WERI-Rb-1 (cell line): ENCODE results near the gene UBE2J2.

Experiments
- DNase-seq: peaks from one replicate; pipeline ENCODE4 v3.0.0-alpha.2; 2020
- H3K27ac ChIP-seq: fragments of 250-450 bp; sonication (Bioruptor Pico); 2 replicates; pipeline ENCODE4 v1.5.1; 2020; ENCODE audit warnings: mild to moderate bottlenecking, moderate library complexity
- H3K27me3 ChIP-seq: fragments of 250-450 bp; sonication (Bioruptor Pico); 2 replicates; pipeline ENCODE4 v1.5.1; 2021; ENCODE audit warnings: mild to moderate bottlenecking, low read depth, moderate library complexity; ENCODE audit not compliant: insufficient read depth, severe bottlenecking
- H3K36me3 ChIP-seq: fragments of 250-450 bp; sonication (Bioruptor Pico); 2 replicates; pipeline ENCODE4 v1.5.1; 2020; ENCODE audit warnings: mild to moderate bottlenecking, moderate library complexity
- H3K4me3 ChIP-seq: 2 replicates; pipeline ENCODE4 v1.5.1; 2011; ENCODE audit warnings: low read depth, mild to moderate bottlenecking, control low read depth, low read length
- H3K9me3 ChIP-seq: fragments of 250-450 bp; sonication (Bioruptor Pico); 2 replicates; pipeline ENCODE4 v1.5.1; 2021; ENCODE audit warnings: mild to moderate bottlenecking, moderate library complexity; ENCODE audit not compliant: severe bottlenecking
- TF ChIP-seq, protein P1 (sequence below): IDR thresholded peaks from 2 replicates; pipeline ENCODE4 v1.5.1; 2011; ENCODE audit warnings: low read depth, mild to moderate bottlenecking, control low read depth, inconsistent platforms, low read length

Gene UBE2J2

GRCh38 chr1:1205769-1206375 lies 67.8 kb downstream of the UBE2J2 start:
- Histone ChIP-seq H3K4me3 (peak overlapping the region; percentile 35), H3K27me3 (no peaks in the 10 kb centered on the region), H3K27ac (no peak overlapping the region), H3K9me3 (no peaks in the 10 kb centered on the region), H3K36me3 (no peaks in the 10 kb centered on the region)
- TF ChIP-seq, protein P1, sequence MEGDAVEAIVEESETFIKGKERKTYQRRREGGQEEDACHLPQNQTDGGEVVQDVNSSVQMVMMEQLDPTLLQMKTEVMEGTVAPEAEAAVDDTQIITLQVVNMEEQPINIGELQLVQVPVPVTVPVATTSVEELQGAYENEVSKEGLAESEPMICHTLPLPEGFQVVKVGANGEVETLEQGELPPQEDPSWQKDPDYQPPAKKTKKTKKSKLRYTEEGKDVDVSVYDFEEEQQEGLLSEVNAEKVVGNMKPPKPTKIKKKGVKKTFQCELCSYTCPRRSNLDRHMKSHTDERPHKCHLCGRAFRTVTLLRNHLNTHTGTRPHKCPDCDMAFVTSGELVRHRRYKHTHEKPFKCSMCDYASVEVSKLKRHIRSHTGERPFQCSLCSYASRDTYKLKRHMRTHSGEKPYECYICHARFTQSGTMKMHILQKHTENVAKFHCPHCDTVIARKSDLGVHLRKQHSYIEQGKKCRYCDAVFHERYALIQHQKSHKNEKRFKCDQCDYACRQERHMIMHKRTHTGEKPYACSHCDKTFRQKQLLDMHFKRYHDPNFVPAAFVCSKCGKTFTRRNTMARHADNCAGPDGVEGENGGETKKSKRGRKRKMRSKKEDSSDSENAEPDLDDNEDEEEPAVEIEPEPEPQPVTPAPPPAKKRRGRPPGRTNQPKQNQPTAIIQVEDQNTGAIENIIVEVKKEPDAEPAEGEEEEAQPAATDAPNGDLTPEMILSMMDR: 0 out of 2 replicates have a peak, but pooled peaks have one; percentile 9
- DNase-seq: no peak

DNA sequence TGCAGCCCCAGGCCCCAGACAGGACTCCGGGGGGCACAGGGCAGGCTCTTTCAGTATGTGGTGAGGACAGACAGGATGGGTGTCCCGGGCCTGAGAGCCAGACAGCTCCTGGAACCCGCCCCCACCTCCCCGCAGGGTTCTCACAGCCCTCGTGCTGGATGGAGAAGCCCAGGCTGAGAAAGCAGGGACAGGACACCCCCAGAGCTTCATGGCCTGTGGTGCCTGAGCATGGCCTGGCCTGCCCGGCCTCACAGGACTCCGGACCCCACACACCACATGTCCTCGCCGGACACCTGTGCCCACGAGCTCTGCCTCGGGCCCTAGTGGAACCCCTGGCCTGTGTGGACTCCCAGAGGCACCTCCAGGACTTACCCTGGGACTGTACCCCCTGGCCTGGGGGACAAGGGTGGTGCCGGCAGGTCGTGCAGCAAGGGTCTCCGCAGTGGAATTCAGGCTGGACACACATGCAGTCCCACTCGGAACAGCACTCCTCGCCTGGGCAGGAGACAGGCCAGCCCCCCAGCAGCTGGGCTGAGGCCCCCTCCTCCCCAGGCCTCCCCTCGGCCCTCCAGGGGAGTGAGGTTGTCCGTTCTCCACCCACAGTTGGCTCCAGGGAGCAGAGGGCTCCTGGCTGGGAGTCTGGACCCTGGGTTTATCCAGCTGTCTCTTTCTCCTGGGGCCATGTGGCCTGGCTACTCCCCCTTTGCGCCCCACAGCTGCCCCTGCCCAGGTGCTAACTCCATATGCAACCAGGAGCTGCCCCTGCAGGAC lies 68.5 kb downstream of the UBE2J2 start:
- H3K36me3 ChIP-seq: no peaks in the 10 kb centered on the region
- no peak for DNase-seq
- no peaks in the 10 kb centered on the region for H3K27me3 ChIP-seq
- H3K9me3 ChIP-seq: no peaks in the 10 kb centered on the region
- TF ChIP-seq, protein P1: no peak
- no peak overlapping the region for H3K27ac ChIP-seq
- H3K4me3 ChIP-seq: no peak overlapping the region

- H3K4me3 ChIP-seq: no peak overlapping the region
- no peaks in the 10 kb centered on the region for H3K9me3 ChIP-seq
- DNase-seq: no peak
- TF ChIP-seq, protein P1: no peak
- H3K27me3 ChIP-seq: no peaks in the 10 kb centered on the region
- H3K36me3 ChIP-seq: no peaks in the 10 kb centered on the region
- no peak overlapping the region for H3K27ac ChIP-seq
Observed at GRCh38 chr1:1204425-1204920, 69.2 kb downstream of the UBE2J2 start.
